ENCODE data around the gene CSNK1G1.
"Not testable (repeated sequence)": the region's sequence is repeated elsewhere in the genome, so short reads cannot be mapped to it uniquely, and the experiment has no call there.

The CSNK1G1 gene

GRCh38 chr15:64371383-64371782, 15.4 kb upstream of the CSNK1G1 start:
- H3K4me3 Mint-ChIP-seq; DNase-seq (ENCODE audit: low spot score): not testable (repeated sequence)

GRCh38 chr15:64369078-64369607, 13.2 kb upstream of the CSNK1G1 start:
- Mint-ChIP-seq H3K9me3 (no peaks in the 10 kb centered on the region), H3K4me3 (no peak overlapping the region), H3K36me3 (ENCODE audit: low read depth) (peaks cover 26% of the 10 kb centered on the region), H3K4me1 (ENCODE audit: low read depth) (peaks cover 17% of the 10 kb centered on the region), H3K27ac (no peak overlapping the region), H3K27me3 (ENCODE audit: low read depth) (no peaks in the 10 kb centered on the region)
- no peak for DNase-seq (ENCODE audit: low spot score)

More at GRCh38 chr15:64371383-64371782, 15.4 kb upstream of the CSNK1G1 start:
- H3K27ac Mint-ChIP-seq; H3K9me3 Mint-ChIP-seq; H3K27me3 Mint-ChIP-seq (ENCODE audit: low read depth): not testable (repeated sequence)
- Mint-ChIP-seq H3K4me1 (ENCODE audit: low read depth) (peaks cover 21% of the 10 kb centered on the region), H3K36me3 (ENCODE audit: low read depth) (peaks cover 31% of the 10 kb centered on the region)

GRCh38 chr15:64361259-64361658, 5.3 kb upstream of the CSNK1G1 start:
- Mint-ChIP-seq H3K4me1 (ENCODE audit: low read depth) (peaks cover 10% of the 10 kb centered on the region), H3K27ac (no peak overlapping the region), H3K4me3 (no peak overlapping the region), H3K9me3 (no peaks in the 10 kb centered on the region), H3K27me3 (ENCODE audit: low read depth) (no peaks in the 10 kb centered on the region), H3K36me3 (ENCODE audit: low read depth) (peaks cover 27% of the 10 kb centered on the region)
- no peak for DNase-seq (ENCODE audit: low spot score)

DNA sequence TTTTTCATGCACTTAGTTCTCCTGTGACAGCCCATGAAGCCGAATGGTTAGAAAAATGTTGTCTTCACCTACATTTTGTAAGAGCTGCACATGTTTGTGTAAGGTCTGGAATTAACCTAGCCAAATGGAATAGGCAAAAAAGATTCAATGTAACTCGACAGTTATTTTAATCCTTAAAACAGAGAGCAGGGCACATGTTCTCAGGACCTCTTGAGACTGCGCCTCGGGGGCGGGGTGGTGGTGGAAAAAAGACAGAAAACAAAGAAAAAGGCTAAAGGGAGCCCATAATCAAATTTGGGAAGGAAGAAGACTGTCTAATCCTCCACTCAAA, 702 bp upstream of the CSNK1G1 start:
- Mint-ChIP-seq H3K4me3 (peak overlapping the region; percentile 85), H3K36me3 (ENCODE audit: low read depth) (peaks cover 13% of the 10 kb centered on the region), H3K9me3 (no peaks in the 10 kb centered on the region), H3K4me1 (ENCODE audit: low read depth) (peaks cover 19% of the 10 kb centered on the region), H3K27ac (peak overlapping the region; percentile 81), H3K27me3 (ENCODE audit: low read depth) (no peaks in the 10 kb centered on the region)
- DNase-seq (ENCODE audit: low spot score), result no peak

DNA sequence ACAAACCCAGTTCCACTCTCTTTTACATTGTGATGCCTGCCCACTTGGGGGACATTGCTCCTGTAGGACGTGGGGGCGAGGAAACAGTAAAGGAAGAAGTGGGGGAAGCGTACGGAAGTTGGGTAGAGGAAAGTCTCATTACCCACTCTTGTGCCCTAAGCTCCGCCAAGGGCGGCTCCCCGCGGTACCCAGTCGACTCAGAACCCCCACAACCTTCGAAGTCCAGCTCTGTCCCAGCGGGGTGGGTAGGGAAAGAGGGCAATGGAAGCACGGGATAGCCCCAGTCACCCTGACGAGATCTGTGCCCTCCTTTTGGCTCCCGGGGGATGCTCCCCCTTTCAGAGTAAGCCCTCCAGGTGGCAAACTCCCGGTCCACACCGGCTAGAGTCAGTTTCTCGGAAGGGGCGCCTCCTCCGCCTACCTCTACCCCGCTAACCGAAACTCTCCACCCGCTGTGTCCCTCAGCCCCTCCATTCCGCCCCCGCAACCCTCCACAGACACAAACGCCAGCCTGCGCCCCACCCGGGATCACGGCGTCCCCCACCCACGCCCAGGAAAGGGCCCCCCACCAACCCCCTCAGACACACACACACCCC, 527 bp downstream of the CSNK1G1 start:
- peaks cover 5% of the 10 kb centered on the region for H3K36me3 Mint-ChIP-seq (ENCODE audit: low read depth)
- no peak for DNase-seq (ENCODE audit: low spot score)
- H3K27ac Mint-ChIP-seq, result peak overlapping the region; percentile 81
- H3K9me3 Mint-ChIP-seq, result no peaks in the 10 kb centered on the region
- H3K27me3 Mint-ChIP-seq (ENCODE audit: low read depth), result no peaks in the 10 kb centered on the region
- peak overlapping the region; percentile 85 for H3K4me3 Mint-ChIP-seq
- peaks cover 19% of the 10 kb centered on the region for H3K4me1 Mint-ChIP-seq (ENCODE audit: low read depth)

DNA sequence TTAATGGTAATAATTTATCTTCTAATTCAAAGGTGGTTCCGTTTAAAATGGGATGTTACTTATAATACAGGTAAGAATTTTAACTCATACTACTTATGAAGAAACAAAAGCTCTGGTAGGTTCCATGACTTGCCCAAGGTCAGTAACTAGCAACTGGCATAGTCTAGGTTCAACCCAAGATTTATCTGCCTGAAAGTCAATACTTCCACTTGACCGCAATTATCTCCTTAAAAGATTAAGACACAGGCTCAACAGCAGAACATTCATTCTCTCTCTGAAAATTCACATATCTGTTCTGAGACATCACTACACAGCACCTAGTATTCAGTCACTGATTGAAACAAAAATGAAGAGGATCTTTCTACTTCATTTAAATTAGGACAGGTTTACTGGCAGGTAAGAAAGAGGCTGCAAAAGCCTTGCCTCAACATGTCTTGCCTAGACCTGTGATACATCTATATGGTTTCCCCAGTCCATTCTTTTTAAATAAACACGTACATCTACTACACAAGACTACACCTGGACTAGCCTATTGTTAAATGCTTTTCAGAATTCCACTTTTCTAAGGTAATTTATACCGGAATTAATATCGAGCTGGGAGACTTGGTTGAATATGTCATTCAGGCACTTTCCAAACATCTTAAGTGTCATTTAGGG, 1.2 kb downstream of the CSNK1G1 start:
- Mint-ChIP-seq H3K36me3 (ENCODE audit: low read depth) (peaks cover 5% of the 10 kb centered on the region), H3K4me3 (peak overlapping the region; percentile 85), H3K27ac (peak overlapping the region; percentile 81), H3K9me3 (no peaks in the 10 kb centered on the region), H3K4me1 (ENCODE audit: low read depth) (peaks cover 19% of the 10 kb centered on the region), H3K27me3 (ENCODE audit: low read depth) (no peaks in the 10 kb centered on the region)
- no peak for DNase-seq (ENCODE audit: low spot score)

GRCh38 chr15:64351265-64351664, 4.7 kb downstream of the CSNK1G1 start:
- H3K4me3 Mint-ChIP-seq, result no peak overlapping the region
- no peak overlapping the region for H3K27ac Mint-ChIP-seq
- peaks cover 24% of the 10 kb centered on the region for H3K36me3 Mint-ChIP-seq (ENCODE audit: low read depth)
- no peaks in the 10 kb centered on the region for H3K27me3 Mint-ChIP-seq (ENCODE audit: low read depth)
- DNase-seq (ENCODE audit: low spot score), result no peak
- peaks cover 13% of the 10 kb centered on the region for H3K4me1 Mint-ChIP-seq (ENCODE audit: low read depth)
- no peaks in the 10 kb centered on the region for H3K9me3 Mint-ChIP-seq

GRCh38 chr15:64349375-64349774, 6.6 kb downstream of the CSNK1G1 start:
- H3K36me3 Mint-ChIP-seq (ENCODE audit: low read depth), result peaks cover 26% of the 10 kb centered on the region
- peaks cover 15% of the 10 kb centered on the region for H3K4me1 Mint-ChIP-seq (ENCODE audit: low read depth)
- H3K4me3 Mint-ChIP-seq, result no peak overlapping the region
- H3K27me3 Mint-ChIP-seq (ENCODE audit: low read depth), result no peaks in the 10 kb centered on the region
- H3K9me3 Mint-ChIP-seq, result no peaks in the 10 kb centered on the region
- no peak for DNase-seq (ENCODE audit: low spot score)
- H3K27ac Mint-ChIP-seq, result no peak overlapping the region

- H3K36me3 Mint-ChIP-seq (ENCODE audit: low read depth), result peaks cover 27% of the 10 kb centered on the region
- DNase-seq (ENCODE audit: low spot score), result no peak
- H3K4me3 Mint-ChIP-seq, result no peak overlapping the region
- peaks cover 19% of the 10 kb centered on the region for H3K4me1 Mint-ChIP-seq (ENCODE audit: low read depth)
- no peak overlapping the region for H3K27ac Mint-ChIP-seq
- no peaks in the 10 kb centered on the region for H3K27me3 Mint-ChIP-seq (ENCODE audit: low read depth)
- H3K9me3 Mint-ChIP-seq, result no peaks in the 10 kb centered on the region
Observed at GRCh38 chr15:64348455-64348854, 7.5 kb downstream of the CSNK1G1 start.

GRCh38 chr15:64346242-64346641, 9.7 kb downstream of the CSNK1G1 start:
- H3K27me3 Mint-ChIP-seq (ENCODE audit: low read depth); H3K9me3 Mint-ChIP-seq; H3K27ac Mint-ChIP-seq; DNase-seq (ENCODE audit: low spot score); H3K4me3 Mint-ChIP-seq: not testable (repeated sequence)
- peaks cover 34% of the 10 kb centered on the region for H3K4me1 Mint-ChIP-seq (ENCODE audit: low read depth)
- H3K36me3 Mint-ChIP-seq (ENCODE audit: low read depth), result peaks cover 40% of the 10 kb centered on the region

DNA sequence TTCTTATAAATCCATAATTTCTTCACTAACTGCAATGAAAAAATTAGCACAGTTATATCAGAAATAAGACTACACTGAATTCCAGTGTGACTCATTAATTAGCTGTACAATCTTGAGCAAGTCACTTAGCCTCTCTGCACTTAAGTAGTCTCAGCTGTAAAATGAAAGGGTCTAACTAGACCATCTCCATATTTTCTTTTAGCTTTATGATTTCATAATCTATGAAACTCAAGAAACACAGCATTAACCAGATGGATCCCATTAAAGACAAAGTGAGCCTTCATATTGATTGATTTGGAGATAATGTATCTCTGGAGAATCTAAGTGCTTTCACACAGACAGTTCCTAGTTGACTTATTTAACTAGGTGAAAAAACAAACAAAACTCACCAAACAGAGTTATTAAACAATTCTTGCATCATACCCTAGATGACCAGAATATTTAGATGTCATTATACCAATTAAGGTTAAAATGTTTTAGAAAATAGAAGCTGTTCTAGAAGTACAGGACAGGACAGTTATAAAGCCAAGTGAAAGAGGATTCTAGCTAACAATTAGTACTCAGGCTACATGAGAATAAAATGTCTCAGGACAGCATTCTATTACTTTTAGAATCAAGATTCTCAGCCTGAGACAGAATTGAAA, 11.2 kb downstream of the CSNK1G1 start:
- DNase-seq (ENCODE audit: low spot score), result no peak
- no peaks in the 10 kb centered on the region for H3K27me3 Mint-ChIP-seq (ENCODE audit: low read depth)
- H3K27ac Mint-ChIP-seq, result no peak overlapping the region
- no peak overlapping the region for H3K4me3 Mint-ChIP-seq
- H3K9me3 Mint-ChIP-seq, result no peaks in the 10 kb centered on the region
- peaks cover 35% of the 10 kb centered on the region for H3K4me1 Mint-ChIP-seq (ENCODE audit: low read depth)
- peaks cover 45% of the 10 kb centered on the region for H3K36me3 Mint-ChIP-seq (ENCODE audit: low read depth)

GRCh38 chr15:64343841-64344240, 12.1 kb downstream of the CSNK1G1 start:
- Mint-ChIP-seq H3K4me3 (no peak overlapping the region), H3K36me3 (ENCODE audit: low read depth) (peaks cover 41% of the 10 kb centered on the region), H3K4me1 (ENCODE audit: low read depth) (peaks cover 36% of the 10 kb centered on the region)

GRCh38 chr15:64343222-64343621, 12.8 kb downstream of the CSNK1G1 start:
- peak overlapping the region; percentile 33 for H3K27ac Mint-ChIP-seq

More at GRCh38 chr15:64343841-64344240, 12.1 kb downstream of the CSNK1G1 start:
- H3K9me3 Mint-ChIP-seq, result no peaks in the 10 kb centered on the region
- no peaks in the 10 kb centered on the region for H3K27me3 Mint-ChIP-seq (ENCODE audit: low read depth)
- DNase-seq (ENCODE audit: low spot score), result no peak
- no peak overlapping the region for H3K27ac Mint-ChIP-seq

DNA sequence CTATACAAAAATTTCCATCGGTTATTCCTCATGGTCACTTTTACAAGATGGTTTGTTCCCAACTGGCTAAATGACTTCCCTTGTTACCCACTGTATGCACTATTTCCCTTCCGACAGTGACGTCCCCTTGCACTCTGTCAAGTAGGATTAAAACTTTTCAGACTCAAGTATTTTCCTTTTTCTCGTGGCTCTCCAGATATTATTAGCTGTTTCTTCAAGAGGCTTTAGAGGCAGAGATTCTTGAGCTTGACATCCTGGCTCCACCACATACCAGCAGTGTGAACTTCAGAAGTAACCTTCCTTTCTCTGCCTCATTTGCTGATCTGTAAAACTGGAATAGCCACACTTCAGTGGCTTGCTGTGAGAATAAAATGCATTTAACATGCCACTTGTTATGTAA, 14.0 kb downstream of the CSNK1G1 start:
- H3K4me1 Mint-ChIP-seq (ENCODE audit: low read depth), result peaks cover 42% of the 10 kb centered on the region
- no peaks in the 10 kb centered on the region for H3K27me3 Mint-ChIP-seq (ENCODE audit: low read depth)
- no peaks in the 10 kb centered on the region for H3K9me3 Mint-ChIP-seq

More at GRCh38 chr15:64343222-64343621, 12.8 kb downstream of the CSNK1G1 start:
- no peak for DNase-seq (ENCODE audit: low spot score)
- H3K27me3 Mint-ChIP-seq (ENCODE audit: low read depth), result no peaks in the 10 kb centered on the region
- H3K4me3 Mint-ChIP-seq, result peak overlapping the region; percentile 14
- peaks cover 35% of the 10 kb centered on the region for H3K4me1 Mint-ChIP-seq (ENCODE audit: low read depth)
- peaks cover 37% of the 10 kb centered on the region for H3K36me3 Mint-ChIP-seq (ENCODE audit: low read depth)
- no peaks in the 10 kb centered on the region for H3K9me3 Mint-ChIP-seq

More for the DNA sequence above, 14.0 kb downstream of the CSNK1G1 start:
- Mint-ChIP-seq H3K4me3 (no peak overlapping the region), H3K27ac (no peak overlapping the region), H3K36me3 (ENCODE audit: low read depth) (peaks cover 30% of the 10 kb centered on the region)
- DNase-seq (ENCODE audit: low spot score), result no peak
